Brain microvascular endothelial cell (primary cell): ENCODE measurements around the gene PTPN2.

Experiments
- DNase-seq: peaks from one replicate; pipeline ENCODE4 v3.0.0-alpha.2; 2020
- H3K27ac ChIP-seq: fragments of 250-450 bp; sonication (Bioruptor Pico); 2 replicates; pipeline ENCODE4 v1.5.1; 2020; ENCODE audit warnings: mild to moderate bottlenecking, moderate library complexity
- H3K27me3 ChIP-seq: fragments of 250-450 bp; sonication (Bioruptor Pico); replicated peaks from 2 replicates; pipeline ENCODE4 v1.5.1; 2020; ENCODE audit warnings: mild to moderate bottlenecking
- H3K36me3 ChIP-seq: fragments of 250-450 bp; sonication (Bioruptor Pico); replicated peaks from 2 replicates; pipeline ENCODE4 v1.5.1; 2020; ENCODE audit warnings: mild to moderate bottlenecking
- H3K4me3 ChIP-seq: 2 replicates; pipeline ENCODE4 v1.5.1; 2011; ENCODE audit warnings: low read depth, mild to moderate bottlenecking, control low read depth, low read length, moderate library complexity
- CTCF ChIP-seq: IDR thresholded peaks from 2 replicates; pipeline ENCODE4 v1.5.1; 2011; ENCODE audit warnings: low read depth, mild to moderate bottlenecking, moderate library complexity, low read length, control low read depth, inconsistent platforms; ENCODE audit errors: missing control alignments
- in situ Hi-C: cut with HindIII; loops from 2 replicates; pipeline ENCODE4 v1.10.0; 2017; ENCODE audit warnings: low sequenced_read_pairs, low pct_ligation_motif_present

The PTPN2 gene

GRCh38 chr18:12749121-12749520, 134.9 kb downstream of the PTPN2 start:
- no peak for DNase-seq
- in situ Hi-C loops: no loop called here
- H3K27me3 ChIP-seq: no peaks in the 10 kb centered on the region
- no peak for TF ChIP-seq CTCF
- H3K4me3 ChIP-seq: no peak overlapping the region
- no peaks in the 10 kb centered on the region for H3K36me3 ChIP-seq
- H3K27ac ChIP-seq: no peak overlapping the region

- Histone ChIP-seq H3K27me3 (no peaks in the 10 kb centered on the region), H3K36me3 (no peaks in the 10 kb centered on the region), H3K4me3 (no peak overlapping the region), H3K27ac (no peak overlapping the region)
- TF ChIP-seq CTCF: no peak
- in situ Hi-C loops: no loop called here
- DNase-seq: no peak
Measured at GRCh38 chr18:12748671-12749070, 135.4 kb downstream of the PTPN2 start.

- H3K36me3 ChIP-seq: no peaks in the 10 kb centered on the region
- H3K27me3 ChIP-seq: no peaks in the 10 kb centered on the region
- in situ Hi-C loops: no loop called here
- no peak for DNase-seq
- H3K4me3 ChIP-seq: no peak overlapping the region
- H3K27ac ChIP-seq: no peak overlapping the region
- no peak for TF ChIP-seq CTCF
Measured at GRCh38 chr18:12747530-12748315, 136.3 kb downstream of the PTPN2 start.

GRCh38 chr18:12745095-12745795, 138.8 kb downstream of the PTPN2 start:
- DNase-seq: no peak
- Histone ChIP-seq H3K27ac (no peak overlapping the region), H3K36me3 (no peaks in the 10 kb centered on the region), H3K27me3 (no peaks in the 10 kb centered on the region), H3K4me3 (no peak overlapping the region)
- TF ChIP-seq CTCF: no peak
- in situ Hi-C loops: no loop called here

DNA sequence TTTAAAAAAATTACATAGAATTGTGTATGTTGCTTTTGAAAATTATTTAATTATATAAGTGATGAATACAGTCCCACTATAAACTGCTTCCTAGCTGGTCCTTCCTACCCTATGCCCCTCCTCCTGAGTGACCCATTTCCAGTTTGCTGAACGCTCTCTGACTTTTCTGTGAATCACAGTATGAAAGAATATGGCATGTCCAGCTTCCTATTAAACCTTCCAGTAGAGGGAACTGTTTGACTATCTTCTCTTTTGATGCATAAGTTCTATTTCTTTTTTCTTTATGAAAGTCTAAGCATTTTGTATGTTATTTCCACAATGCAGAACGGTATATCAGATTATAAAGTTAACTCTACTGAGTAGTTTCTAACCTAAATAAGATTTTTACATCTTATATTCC, 139.9 kb downstream of the PTPN2 start:
- DNase-seq: peak; percentile 35

More for the DNA sequence above, 139.9 kb downstream of the PTPN2 start:
- Histone ChIP-seq H3K36me3 (no peaks in the 10 kb centered on the region), H3K27me3 (no peaks in the 10 kb centered on the region), H3K4me3 (no peak overlapping the region), H3K27ac (no peak overlapping the region)
- in situ Hi-C loops: loop anchor here (5.0 kb wide), 1 partner anchor 148 kb away; no protein-coding TSS in a partner anchor
- peak; percentile 56 for TF ChIP-seq CTCF
